HEK293 (cell line): ENCODE measurements around the gene EI24.

Source experiments
- CTCF ChIA-PET: fragments of 350-600 bp; formaldehyde crosslinking; extraction: SDS; loops from one replicate; lab custom pipeline; 2021; ENCODE audit warnings: antibody characterized with exemption; lab: Yijun Ruan, JAX
- POLR2A ChIA-PET: fragments of 300-600 bp; formaldehyde crosslinking; extraction: SDS; loops from one replicate; lab custom pipeline; 2020; ENCODE audit warnings: antibody characterized with exemption, inconsistent platforms; lab: Yijun Ruan, JAX
- H3K27ac ChIP-seq: fragments of 200-500 bp; sonication (Bioruptor generic); 2 replicates; pipeline ENCODE4 v1.5.1; 2014; ENCODE audit warnings: low read depth, low read length, control low read depth, inconsistent platforms; ENCODE audit errors: extremely low read depth
- H3K36me3 ChIP-seq, 2 experiments: fragments of 200-500 bp in 1 of 2; sonication (Bioruptor generic) in 1 of 2; 1 replicate in 1 of 2; 2 replicates in 1 of 2; pipeline ENCODE4 v1.5.1; 2014 to 2017; ENCODE audit warnings: inconsistent platforms in 2 of 2, low read length in 2 of 2; ENCODE audit not compliant: control insufficient read depth in 2 of 2, insufficient read depth in 1 of 2
- H3K4me1 ChIP-seq: fragments of 200-500 bp; sonication (Bioruptor generic); 2 replicates; pipeline ENCODE4 v1.5.1; 2014; ENCODE audit warnings: mild to moderate bottlenecking, low read length, inconsistent platforms; ENCODE audit not compliant: control insufficient read depth, insufficient read depth
- H3K4me3 ChIP-seq: 2 replicates; pipeline ENCODE4 v1.5.1; 2011; ENCODE audit warnings: low read depth, mild to moderate bottlenecking, control low read depth, low read length, moderate library complexity
- H3K9me3 ChIP-seq: fragments of 200-500 bp; sonication (Bioruptor generic); 2 replicates; pipeline ENCODE4 v1.5.1; 2014; ENCODE audit warnings: low read depth, low read length, inconsistent platforms; ENCODE audit not compliant: control insufficient read depth, insufficient read depth
- BCL11B ChIP-seq: fragments of 450-650 bp; formaldehyde crosslinking; IDR thresholded peaks from 2 replicates; pipeline ENCODE4 v1.5.1; 2016; ENCODE audit warnings: low read depth, missing biosample characterization, missing genetic modification characterization
- ELK4 ChIP-seq: IDR thresholded peaks from 2 replicates; pipeline ENCODE4 v1.6.1; 2011; ENCODE audit warnings: mild to moderate bottlenecking, low read depth, low read length, borderline replicate concordance
- GLIS2 ChIP-seq: fragments of 450-650 bp; formaldehyde crosslinking; IDR thresholded peaks from 2 replicates; pipeline ENCODE4 v1.5.1; 2016; ENCODE audit warnings: missing biosample characterization, missing genetic modification characterization
- PRDM10 ChIP-seq: fragments of 450-650 bp; formaldehyde crosslinking; IDR thresholded peaks from 2 replicates; pipeline ENCODE4 v1.5.1; 2016; ENCODE audit warnings: missing biosample characterization, missing genetic modification characterization
- SP3 ChIP-seq: fragments of 450-650 bp; formaldehyde crosslinking; IDR thresholded peaks from 2 replicates; pipeline ENCODE4 v1.5.1; 2016; ENCODE audit warnings: missing biosample characterization, missing genetic modification characterization
- ZBTB44 ChIP-seq: fragments of 450-650 bp; IDR thresholded peaks from 2 replicates; pipeline ENCODE4 v1.5.1; 2018; ENCODE audit warnings: missing biosample characterization, mild to moderate bottlenecking, missing genetic modification characterization
- ZNF175 ChIP-seq: fragments of 450-650 bp; formaldehyde crosslinking; IDR thresholded peaks from 2 replicates; pipeline ENCODE4 v1.5.1; 2016; ENCODE audit warnings: missing biosample characterization, missing genetic modification characterization
- ZNF248 ChIP-seq: fragments of 450-650 bp; formaldehyde crosslinking; IDR thresholded peaks from 2 replicates; pipeline ENCODE4 v1.5.1; 2017; ENCODE audit warnings: missing biosample characterization, missing genetic modification characterization
- ZNF341 ChIP-seq: fragments of 450-650 bp; formaldehyde crosslinking; IDR thresholded peaks from 2 replicates; pipeline ENCODE4; 2016; ENCODE audit warnings: low read depth, missing biosample characterization, missing genetic modification characterization
- ZNF394 ChIP-seq: fragments of 450-650 bp; formaldehyde crosslinking; IDR thresholded peaks from 2 replicates; pipeline ENCODE4 v1.5.1; 2016; ENCODE audit warnings: missing biosample characterization, missing genetic modification characterization, mild to moderate bottlenecking, moderate library complexity, borderline replicate concordance
- ZNF449 ChIP-seq: fragments of 450-650 bp; formaldehyde crosslinking; IDR thresholded peaks from 2 replicates; pipeline ENCODE4 v1.5.1; 2017; ENCODE audit warnings: missing biosample characterization, mild to moderate bottlenecking, missing genetic modification characterization, moderate library complexity
- ZNF580 ChIP-seq: fragments of 450-650 bp; formaldehyde crosslinking; IDR thresholded peaks from 2 replicates; pipeline ENCODE4 v1.5.1; 2016; ENCODE audit warnings: missing biosample characterization, missing genetic modification characterization
- ZNF785 ChIP-seq: fragments of 450-650 bp; formaldehyde crosslinking; IDR thresholded peaks from 2 replicates; pipeline ENCODE4 v1.5.1; 2016; ENCODE audit warnings: missing biosample characterization, missing genetic modification characterization
- ZNF792 ChIP-seq: fragments of 450-650 bp; formaldehyde crosslinking; IDR thresholded peaks from 2 replicates; pipeline ENCODE4 v1.5.1; 2016; ENCODE audit warnings: missing biosample characterization, missing genetic modification characterization
- ZNF837 ChIP-seq: fragments of 450-650 bp; formaldehyde crosslinking; IDR thresholded peaks from 2 replicates; pipeline ENCODE4 v1.5.1; 2016; ENCODE audit warnings: missing biosample characterization, missing genetic modification characterization
- ZSCAN23 ChIP-seq: fragments of 450-650 bp; formaldehyde crosslinking; IDR thresholded peaks from 2 replicates; pipeline ENCODE4 v1.5.1; 2016; ENCODE audit warnings: missing biosample characterization, missing genetic modification characterization

EI24 gene

GRCh38 chr11:125569915-125570621 lies 791 bp downstream of the EI24 start:
- Histone ChIP-seq H3K9me3 (no peaks in the 10 kb centered on the region), H3K4me3 (peak overlapping the region; percentile 67), H3K4me1 (no peaks in the 10 kb centered on the region; the same call in 1 of the 2 replicates), H3K36me3 (peaks cover 19 to 31% of the 10 kb centered on the region in 2 experiments), H3K27ac (peak overlapping the region; percentile 66)
- CTCF ChIA-PET, result interaction anchor here (0.5 to 1.5 kb wide), 8 partner anchors 12 to 871 kb away, joined by 3 to 4 read pairs (median 4); no protein-coding TSS in a partner anchor
- TF ChIP-seq PRDM10 (tag by site-specific recombination), result 0 out of 2 replicates have a peak, but pooled peaks have one; percentile 25
- TF ChIP-seq ZNF580 (tag by site-specific recombination), result no peak
- POLR2A ChIA-PET, result interaction anchor here (0.6 to 2.5 kb wide), 6 partner anchors 11 to 317 kb away, joined by 3 to 25 read pairs (median 4); partner anchors contain the start of genes HYLS1 and STT3A

- Histone ChIP-seq H3K4me1 (no peaks in the 10 kb centered on the region; the same call in 1 of the 2 replicates), H3K4me3 (no peak overlapping the region), H3K9me3 (no peaks in the 10 kb centered on the region), H3K27ac (no peak overlapping the region), H3K36me3 (peaks cover 23 to 39% of the 10 kb centered on the region in 2 experiments)
- POLR2A ChIA-PET, result interaction anchor here (0.6 to 1.1 kb wide), 3 partner anchors 21 to 316 kb away, joined by 3 to 5 read pairs (median 3); partner anchors contain the start of genes HYLS1 and STT3A
- TF ChIP-seq ZNF785 (tag by site-specific recombination) (no peak), BCL11B (no peak), SP3 (tag by site-specific recombination) (no peak), ELK4 (no peak), ZNF792 (no peak), ZNF175 (tag by site-specific recombination) (no peak), ZSCAN23 (no peak), ZNF394 (tag by site-specific recombination) (no peak), GLIS2 (no peak), ZNF837 (tag by site-specific recombination) (no peak), ZBTB44 (tag by site-specific recombination) (no peak), ZNF248 (no peak), ZNF341 (no peak), ZNF449 (tag by site-specific recombination) (no peak)
- CTCF ChIA-PET, result interaction anchor here (0.5 kb wide), 1 partner anchor 870 kb away, joined by 4 read pairs; no protein-coding TSS in a partner anchor
These were observed 1.7 kb downstream of the EI24 start for GRCh38 chr11:125570952-125571351.
